Measurements from ENCODE around the gene WDFY2.

Gene WDFY2

GRCh38 chr13:51704399-51705313, 120.4 kb downstream of the WDFY2 start:
- Histone ChIP-seq H3K4me3 (ENCODE audit: low read length) (no peak overlapping the region), H2AFZ (ENCODE audit: low read depth, low read length) (no peak overlapping the region), H3K27me3 (ENCODE audit: insufficient read depth, low read length) (no peaks in the 10 kb centered on the region), H3K9me3 (ENCODE audit: low read length) (peaks cover under 1% of the 10 kb centered on the region), H3K4me1 (ENCODE audit: insufficient read depth, low read length) (no peaks in the 10 kb centered on the region), H3K36me3 (ENCODE audit: insufficient read depth, low read length) (no peaks in the 10 kb centered on the region)

GRCh38 chr13:51707461-51707860, 123.2 kb downstream of the WDFY2 start:
- H3K4me1 ChIP-seq (ENCODE audit: insufficient read depth, low read length), result no peaks in the 10 kb centered on the region
- H3K27me3 ChIP-seq (ENCODE audit: insufficient read depth, low read length), result no peaks in the 10 kb centered on the region
- no peaks in the 10 kb centered on the region for H3K36me3 ChIP-seq (ENCODE audit: insufficient read depth, low read length)
- H3K4me3 ChIP-seq (ENCODE audit: low read length), result no peak overlapping the region
- H3K9me3 ChIP-seq (ENCODE audit: low read length), result no peaks in the 10 kb centered on the region
- no peak overlapping the region for H2AFZ ChIP-seq (ENCODE audit: low read depth, low read length)

GRCh38 chr13:51713807-51714206, 129.5 kb downstream of the WDFY2 start:
- no peaks in the 10 kb centered on the region for H3K36me3 ChIP-seq (ENCODE audit: insufficient read depth, low read length)
- no peak overlapping the region for H3K4me3 ChIP-seq (ENCODE audit: low read length)

GRCh38 chr13:51714663-51715168, 130.5 kb downstream of the WDFY2 start:
- no peaks in the 10 kb centered on the region for H3K36me3 ChIP-seq (ENCODE audit: insufficient read depth, low read length)
- no peak overlapping the region for H3K4me3 ChIP-seq (ENCODE audit: low read length)
- no peaks in the 10 kb centered on the region for H3K9me3 ChIP-seq (ENCODE audit: low read length)
- H2AFZ ChIP-seq (ENCODE audit: low read depth, low read length), result no peak overlapping the region
- H3K4me1 ChIP-seq (ENCODE audit: insufficient read depth, low read length), result no peaks in the 10 kb centered on the region
- H3K27me3 ChIP-seq (ENCODE audit: insufficient read depth, low read length), result no peaks in the 10 kb centered on the region

More at GRCh38 chr13:51713807-51714206, 129.5 kb downstream of the WDFY2 start:
- Histone ChIP-seq H3K27me3 (ENCODE audit: insufficient read depth, low read length) (no peaks in the 10 kb centered on the region), H2AFZ (ENCODE audit: low read depth, low read length) (no peak overlapping the region), H3K9me3 (ENCODE audit: low read length) (no peaks in the 10 kb centered on the region), H3K4me1 (ENCODE audit: insufficient read depth, low read length) (no peaks in the 10 kb centered on the region)

GRCh38 chr13:51715613-51716012, 131.4 kb downstream of the WDFY2 start:
- no peaks in the 10 kb centered on the region for H3K27me3 ChIP-seq (ENCODE audit: insufficient read depth, low read length)
- H3K4me1 ChIP-seq (ENCODE audit: insufficient read depth, low read length), result no peaks in the 10 kb centered on the region
- no peak overlapping the region for H3K4me3 ChIP-seq (ENCODE audit: low read length)

GRCh38 chr13:51717786-51718398, 133.6 kb downstream of the WDFY2 start:
- Histone ChIP-seq H3K9me3 (ENCODE audit: low read length) (no peaks in the 10 kb centered on the region), H3K4me3 (ENCODE audit: low read length) (no peak overlapping the region), H3K27me3 (ENCODE audit: insufficient read depth, low read length) (no peaks in the 10 kb centered on the region), H2AFZ (ENCODE audit: low read depth, low read length) (no peak overlapping the region), H3K4me1 (ENCODE audit: insufficient read depth, low read length) (no peaks in the 10 kb centered on the region), H3K36me3 (ENCODE audit: insufficient read depth, low read length) (no peaks in the 10 kb centered on the region)

More at GRCh38 chr13:51715613-51716012, 131.4 kb downstream of the WDFY2 start:
- H3K36me3 ChIP-seq (ENCODE audit: insufficient read depth, low read length), result no peaks in the 10 kb centered on the region
- no peaks in the 10 kb centered on the region for H3K9me3 ChIP-seq (ENCODE audit: low read length)
- no peak overlapping the region for H2AFZ ChIP-seq (ENCODE audit: low read depth, low read length)

GRCh38 chr13:51719394-51719793, 135.1 kb downstream of the WDFY2 start:
- no peak overlapping the region for H3K4me3 ChIP-seq (ENCODE audit: low read length)
- H3K4me1 ChIP-seq (ENCODE audit: insufficient read depth, low read length), result no peaks in the 10 kb centered on the region
- no peaks in the 10 kb centered on the region for H3K9me3 ChIP-seq (ENCODE audit: low read length)
- H3K36me3 ChIP-seq (ENCODE audit: insufficient read depth, low read length), result no peaks in the 10 kb centered on the region
- no peak overlapping the region for H2AFZ ChIP-seq (ENCODE audit: low read depth, low read length)
- no peaks in the 10 kb centered on the region for H3K27me3 ChIP-seq (ENCODE audit: insufficient read depth, low read length)

GRCh38 chr13:51721496-51721895, 137.2 kb downstream of the WDFY2 start:
- no peak overlapping the region for H2AFZ ChIP-seq (ENCODE audit: low read depth, low read length)
- H3K27me3 ChIP-seq (ENCODE audit: insufficient read depth, low read length), result no peaks in the 10 kb centered on the region
- H3K4me1 ChIP-seq (ENCODE audit: insufficient read depth, low read length), result no peaks in the 10 kb centered on the region
- no peak overlapping the region for H3K4me3 ChIP-seq (ENCODE audit: low read length)
- H3K9me3 ChIP-seq (ENCODE audit: low read length), result no peaks in the 10 kb centered on the region
- H3K36me3 ChIP-seq (ENCODE audit: insufficient read depth, low read length), result no peaks in the 10 kb centered on the region

GRCh38 chr13:51723529-51723928, 139.3 kb downstream of the WDFY2 start:
- Histone ChIP-seq H3K4me3 (ENCODE audit: low read length) (no peak overlapping the region), H2AFZ (ENCODE audit: low read depth, low read length) (no peak overlapping the region), H3K36me3 (ENCODE audit: insufficient read depth, low read length) (peaks cover 7% of the 10 kb centered on the region), H3K9me3 (ENCODE audit: low read length) (peaks cover 1% of the 10 kb centered on the region), H3K4me1 (ENCODE audit: insufficient read depth, low read length) (peaks cover 4% of the 10 kb centered on the region), H3K27me3 (ENCODE audit: insufficient read depth, low read length) (no peaks in the 10 kb centered on the region)

GRCh38 chr13:51724721-51725120, 140.5 kb downstream of the WDFY2 start:
- H3K27me3 ChIP-seq (ENCODE audit: insufficient read depth, low read length), result no peaks in the 10 kb centered on the region
- no peak overlapping the region for H2AFZ ChIP-seq (ENCODE audit: low read depth, low read length)
- peaks cover 7% of the 10 kb centered on the region for H3K36me3 ChIP-seq (ENCODE audit: insufficient read depth, low read length)
- peaks cover 1% of the 10 kb centered on the region for H3K9me3 ChIP-seq (ENCODE audit: low read length)
- H3K4me1 ChIP-seq (ENCODE audit: insufficient read depth, low read length), result peaks cover 12% of the 10 kb centered on the region
- H3K4me3 ChIP-seq (ENCODE audit: low read length), result no peak overlapping the region

GRCh38 chr13:51726446-51727193, 142.4 kb downstream of the WDFY2 start:
- H3K27me3 ChIP-seq (ENCODE audit: insufficient read depth, low read length), result no peaks in the 10 kb centered on the region
- peaks cover 1% of the 10 kb centered on the region for H3K9me3 ChIP-seq (ENCODE audit: low read length)
- H2AFZ ChIP-seq (ENCODE audit: low read depth, low read length), result no peak overlapping the region
- peaks cover 17% of the 10 kb centered on the region for H3K4me1 ChIP-seq (ENCODE audit: insufficient read depth, low read length)
- H3K36me3 ChIP-seq (ENCODE audit: insufficient read depth, low read length), result peaks cover 7% of the 10 kb centered on the region
- no peak overlapping the region for H3K4me3 ChIP-seq (ENCODE audit: low read length)

- Histone ChIP-seq H3K9me3 (ENCODE audit: low read length) (peaks cover 1% of the 10 kb centered on the region), H3K36me3 (ENCODE audit: insufficient read depth, low read length) (peaks cover 7% of the 10 kb centered on the region), H3K4me3 (ENCODE audit: low read length) (no peak overlapping the region), H2AFZ (ENCODE audit: low read depth, low read length) (no peak overlapping the region), H3K4me1 (ENCODE audit: insufficient read depth, low read length) (peaks cover 17% of the 10 kb centered on the region), H3K27me3 (ENCODE audit: insufficient read depth, low read length) (no peaks in the 10 kb centered on the region)
Observed at GRCh38 chr13:51727634-51728274, 143.5 kb downstream of the WDFY2 start.

Data from neuron (in vitro differentiated cells).